ENCODE measurements around the gene SCRN1. TPM values are rescaled to one million over a fixed set of nuclear protein-coding genes. Genes with fewer than 3 reads are reported as not detected.

The SCRN1 gene
- total and polyA plus RNA-seq, 2 of the 13 experiments (the other 11 are each of a cell fraction or from before 2014, with no cell fraction given), result 43.2 to 49.8 TPM

GRCh38 chr7:29875741-29876140 is 113.9 kb downstream of the SCRN1 start (continued):
- TF ChIP-seq, protein P1, sequence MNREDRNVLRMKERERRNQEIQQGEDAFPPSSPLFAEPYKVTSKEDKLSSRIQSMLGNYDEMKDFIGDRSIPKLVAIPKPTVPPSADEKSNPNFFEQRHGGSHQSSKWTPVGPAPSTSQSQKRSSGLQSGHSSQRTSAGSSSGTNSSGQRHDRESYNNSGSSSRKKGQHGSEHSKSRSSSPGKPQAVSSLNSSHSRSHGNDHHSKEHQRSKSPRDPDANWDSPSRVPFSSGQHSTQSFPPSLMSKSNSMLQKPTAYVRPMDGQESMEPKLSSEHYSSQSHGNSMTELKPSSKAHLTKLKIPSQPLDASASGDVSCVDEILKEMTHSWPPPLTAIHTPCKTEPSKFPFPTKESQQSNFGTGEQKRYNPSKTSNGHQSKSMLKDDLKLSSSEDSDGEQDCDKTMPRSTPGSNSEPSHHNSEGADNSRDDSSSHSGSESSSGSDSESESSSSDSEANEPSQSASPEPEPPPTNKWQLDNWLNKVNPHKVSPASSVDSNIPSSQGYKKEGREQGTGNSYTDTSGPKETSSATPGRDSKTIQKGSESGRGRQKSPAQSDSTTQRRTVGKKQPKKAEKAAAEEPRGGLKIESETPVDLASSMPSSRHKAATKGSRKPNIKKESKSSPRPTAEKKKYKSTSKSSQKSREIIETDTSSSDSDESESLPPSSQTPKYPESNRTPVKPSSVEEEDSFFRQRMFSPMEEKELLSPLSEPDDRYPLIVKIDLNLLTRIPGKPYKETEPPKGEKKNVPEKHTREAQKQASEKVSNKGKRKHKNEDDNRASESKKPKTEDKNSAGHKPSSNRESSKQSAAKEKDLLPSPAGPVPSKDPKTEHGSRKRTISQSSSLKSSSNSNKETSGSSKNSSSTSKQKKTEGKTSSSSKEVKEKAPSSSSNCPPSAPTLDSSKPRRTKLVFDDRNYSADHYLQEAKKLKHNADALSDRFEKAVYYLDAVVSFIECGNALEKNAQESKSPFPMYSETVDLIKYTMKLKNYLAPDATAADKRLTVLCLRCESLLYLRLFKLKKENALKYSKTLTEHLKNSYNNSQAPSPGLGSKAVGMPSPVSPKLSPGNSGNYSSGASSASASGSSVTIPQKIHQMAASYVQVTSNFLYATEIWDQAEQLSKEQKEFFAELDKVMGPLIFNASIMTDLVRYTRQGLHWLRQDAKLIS (CRISPR knock-in tag; IDR thresholded peaks at IDR 0.05), result no peak
- no peak for TF ChIP-seq MAF1 (CRISPR knock-in tag; IDR thresholded peaks at IDR 0.05; ENCODE audit: borderline replicate concordance)
- TF ChIP-seq SRSF4 (IDR thresholded peaks at IDR 0.05; ENCODE audit: low read depth, low read length, poor library complexity, severe bottlenecking), result no peak
- TF ChIP-seq ERF (CRISPR knock-in tag; IDR thresholded peaks at IDR 0.05), result no peak
- no peak for TF ChIP-seq THYN1 (CRISPR knock-in tag; IDR thresholded peaks at IDR 0.05; ENCODE audit: borderline replicate concordance, low read depth)
- no peak for TF ChIP-seq NR3C1 (CRISPR knock-in tag; IDR thresholded peaks at IDR 0.05)
- no peak for TF ChIP-seq NR2F1 (CRISPR knock-in tag; IDR thresholded peaks at IDR 0.05)

- intact Hi-C loops (cut with micrococcal nuclease; ENCODE audit: unreplicated experiment), result no loop called here
- no peak for TF ChIP-seq ZBTB21 (CRISPR knock-in tag; IDR thresholded peaks at IDR 0.05)
- no peak for TF ChIP-seq ZNF503 (CRISPR knock-in tag; IDR thresholded peaks at IDR 0.05)
- TF ChIP-seq ZNF350 (CRISPR knock-in tag; IDR thresholded peaks at IDR 0.05; ENCODE audit: borderline replicate concordance, low read depth), result no peak
- no peak for TF ChIP-seq ZKSCAN1 (IDR thresholded peaks at IDR 0.05; ENCODE audit: low read length)
- TF ChIP-seq KDM3A (CRISPR knock-in tag; IDR thresholded peaks at IDR 0.05; ENCODE audit: low read depth), result no peak
- TF ChIP-seq REST (IDR thresholded peaks at IDR 0.05; ENCODE audit: borderline replicate concordance in 1 of 2, low read depth in 1 of 2, low read length in 2 of 2), result no peak
Observed at GRCh38 chr7:29873644-29874294, 115.8 kb downstream of the SCRN1 start.

More at GRCh38 chr7:29873644-29874294, 115.8 kb downstream of the SCRN1 start:
- in situ Hi-C loops (cut with HindIII; ENCODE audit: extremely low pct_ligation_motif_present, low pct_unique_long_range_greater_than_20kb), result loop anchor here (10.0 kb wide), 1 partner anchor 191 kb away; no protein-coding TSS in a partner anchor
- FAIRE-seq, result no peak
- ChIA-PET POLR2A (no interaction called here), CTCF (ENCODE audit: low intra/inter-chr PET ratio, low total read pairs) (no interaction called here)
- Histone ChIP-seq H4K20me1 (ENCODE audit: insufficient read depth, low read length) (no peaks in the 10 kb centered on the region), H3K9me3 (ENCODE audit: low read length) (no peaks in the 10 kb centered on the region), H3K27me3 (ENCODE audit: control insufficient read depth in 1 of 2, insufficient read depth in 2 of 2, low read length in 2 of 2) (peaks cover 0 to 22% of the 10 kb centered on the region in 2 experiments; a peak in 3 of 5 replicates), H3K4me1 (ENCODE audit: insufficient read depth, low read length) (peaks cover 8% of the 10 kb centered on the region; the same call in 1 of the 2 replicates), H3K9ac (ENCODE audit: insufficient read depth, low read depth, low read length) (no peak overlapping the region), H3K4me2 (ENCODE audit: low read depth, low read length) (no peak overlapping the region), H2AFZ (ENCODE audit: low read length) (no peak overlapping the region), H3K79me2 (ENCODE audit: insufficient read depth, low read length) (no peaks in the 10 kb centered on the region), H3K27ac (ENCODE audit: extremely low read length, insufficient read depth, low read length) (no peak overlapping the region), H3K36me3 (replicated peaks in 1 of 2; ENCODE audit: control insufficient read depth in 1 of 2, insufficient read depth in 2 of 2, low read length in 2 of 2) (no peaks in the 10 kb centered on the region), H3K4me3 (replicated peaks in 1 of 3; ENCODE audit: insufficient read depth in 1 of 3, low read depth in 2 of 3, low read length in 3 of 3) (no peak overlapping the region)
- BruUV-seq (replicated peaks), result no TSS peak
- WGBS (ENCODE audit: low lambda C conversion rate), result 32% methylated on average over 4 of the region's 4 CpGs
- no peak for ATAC-seq
- no peak for DNase-seq (ENCODE audit: low spot score)

All from HepG2 (cell line).